HG03025 (cell line): Measurements from ENCODE around the gene PICALM.
"Not testable (repeated sequence)": the region's sequence is repeated elsewhere in the genome, so short reads cannot be mapped to it uniquely, and the experiment has no call there.

Experiments used
- ATAC-seq: cut with Tn5 transposase; IDR thresholded peaks from one replicate; pipeline ENCODE4 v1.9.1; 2021; ENCODE audit warnings: mild to moderate bottlenecking, moderate library complexity; ENCODE audit not compliant: unreplicated experiment, low FRiP score

The PICALM gene

GRCh38 chr11:86002431-86002830 lies 66.5 kb downstream of the PICALM start:
- ATAC-seq = no peak

GRCh38 chr11:85991508-85991907 lies 77.4 kb downstream of the PICALM start:
- ATAC-seq = no peak

DNA sequence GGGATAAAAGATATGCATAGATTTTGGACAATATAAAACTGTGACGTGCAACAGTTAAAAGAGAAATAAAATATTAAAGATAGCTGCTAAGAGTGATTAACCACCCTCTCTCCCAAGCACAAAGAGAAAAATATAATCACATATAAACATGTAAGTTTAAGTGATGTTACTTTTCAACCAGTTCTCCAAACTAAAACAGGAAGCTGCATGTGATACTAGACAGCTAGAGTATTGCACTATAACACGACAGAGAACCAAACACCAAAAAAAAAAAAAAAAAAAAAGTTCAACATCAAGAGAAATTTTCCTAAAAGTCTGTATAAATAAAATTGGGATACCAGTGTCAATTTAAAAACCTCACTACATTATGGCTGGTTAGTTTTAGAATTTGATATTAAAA lies 79.1 kb downstream of the PICALM start:
- no peak for ATAC-seq

DNA sequence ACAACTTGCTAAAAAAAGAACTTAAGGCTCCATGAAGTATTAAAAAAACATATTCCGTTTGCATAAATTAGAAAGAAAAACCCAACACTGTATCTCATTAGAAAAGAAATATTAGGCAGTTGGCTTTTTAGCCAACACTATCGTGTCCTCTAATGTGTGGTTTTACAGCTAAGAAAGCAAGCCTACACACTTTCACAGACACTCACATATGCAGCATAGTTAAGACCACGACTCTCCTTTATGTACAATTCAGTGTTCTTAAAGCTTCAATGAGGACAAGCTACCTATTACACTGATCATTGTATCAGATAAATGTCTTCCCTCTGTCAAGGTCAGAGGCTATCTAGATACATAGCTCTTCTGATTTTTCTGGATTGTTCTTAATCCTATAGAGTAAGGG lies 80.1 kb downstream of the PICALM start:
- no peak for ATAC-seq

DNA sequence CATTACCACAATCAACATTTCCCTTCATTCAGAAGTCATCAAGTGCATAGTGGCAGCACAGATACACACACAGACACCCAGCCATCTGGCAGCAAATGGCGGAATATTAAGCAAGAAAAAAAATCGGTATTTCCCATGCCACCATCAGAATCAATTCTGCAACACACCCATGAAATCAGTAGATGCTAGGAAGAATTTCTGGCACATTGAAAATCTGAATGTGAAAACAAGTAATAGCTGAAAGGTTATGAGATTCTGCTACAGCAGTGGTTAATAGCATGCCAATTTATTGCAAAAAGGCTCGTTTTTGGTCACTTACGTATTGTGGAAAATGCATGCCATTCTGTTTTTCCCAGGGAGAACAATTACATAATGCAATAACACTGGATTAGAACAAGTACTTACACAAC lies 91.1 kb downstream of the PICALM start:
- no peak for ATAC-seq

DNA sequence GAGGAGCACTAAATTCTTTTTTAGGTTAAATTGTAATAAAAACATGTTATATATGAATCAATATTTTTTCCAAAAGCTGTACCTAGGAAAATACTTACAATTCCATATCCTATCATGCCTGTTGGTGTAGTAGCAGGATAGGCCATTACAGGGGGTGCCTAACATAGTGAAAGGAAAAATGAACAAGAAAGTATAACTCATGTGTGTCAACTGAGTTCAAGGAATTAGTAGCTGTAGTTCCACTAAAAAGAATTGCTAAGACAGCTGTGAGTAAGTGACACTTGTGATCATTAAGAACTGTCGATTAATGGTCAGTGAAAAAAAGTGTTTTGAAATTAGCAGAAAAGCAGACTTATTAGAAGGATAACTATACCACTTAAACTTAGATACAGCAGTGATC lies 92.4 kb downstream of the PICALM start:
- ATAC-seq = no peak

- ATAC-seq = no peak
Measured at GRCh38 chr11:85974122-85974521, 94.8 kb downstream of the PICALM start.

- no peak for ATAC-seq
Measured at GRCh38 chr11:85970593-85970992, 98.3 kb downstream of the PICALM start.

GRCh38 chr11:85967457-85967856 lies 101.4 kb downstream of the PICALM start:
- no peak for ATAC-seq

DNA sequence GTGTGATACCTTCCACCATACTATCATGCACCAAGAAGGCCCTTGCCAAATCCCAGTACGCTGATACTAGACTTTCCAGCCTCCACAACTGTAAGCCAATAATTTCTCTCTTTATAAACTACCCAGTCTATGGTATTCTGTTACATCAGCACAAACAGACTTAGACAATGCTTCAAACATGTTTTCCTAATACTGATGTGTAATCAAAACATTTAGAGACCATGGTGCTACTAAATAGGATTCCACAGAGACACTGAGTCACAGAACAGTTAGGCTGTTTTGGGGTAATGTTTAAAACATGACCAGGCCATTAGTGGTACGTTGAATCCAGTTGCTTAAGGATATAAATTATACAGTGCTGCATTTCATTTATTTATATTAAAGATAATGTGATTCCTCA lies 103.7 kb downstream of the PICALM start:
- no peak for ATAC-seq

- no peak for ATAC-seq
Measured at GRCh38 chr11:85961930-85962363, 106.9 kb downstream of the PICALM start.

DNA sequence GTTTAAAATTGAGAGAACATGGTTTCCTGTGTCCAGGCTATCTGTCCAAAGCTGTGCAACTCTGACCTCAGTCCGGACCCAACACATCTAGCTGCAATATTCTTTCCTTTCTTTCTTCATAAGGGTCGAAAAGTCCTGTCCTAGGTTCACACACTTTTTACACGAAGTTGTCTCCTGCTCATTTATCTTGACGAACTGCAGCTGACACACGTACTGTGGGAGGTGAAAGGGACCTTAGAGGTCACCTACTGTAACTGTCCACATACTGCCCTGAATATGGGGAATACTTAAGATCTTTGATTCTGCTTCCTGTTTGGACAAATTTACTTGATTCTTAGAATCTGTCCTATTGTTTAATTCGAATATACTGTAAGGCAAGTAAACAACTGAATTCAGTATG lies 107.8 kb downstream of the PICALM start:
- ATAC-seq = no peak

DNA sequence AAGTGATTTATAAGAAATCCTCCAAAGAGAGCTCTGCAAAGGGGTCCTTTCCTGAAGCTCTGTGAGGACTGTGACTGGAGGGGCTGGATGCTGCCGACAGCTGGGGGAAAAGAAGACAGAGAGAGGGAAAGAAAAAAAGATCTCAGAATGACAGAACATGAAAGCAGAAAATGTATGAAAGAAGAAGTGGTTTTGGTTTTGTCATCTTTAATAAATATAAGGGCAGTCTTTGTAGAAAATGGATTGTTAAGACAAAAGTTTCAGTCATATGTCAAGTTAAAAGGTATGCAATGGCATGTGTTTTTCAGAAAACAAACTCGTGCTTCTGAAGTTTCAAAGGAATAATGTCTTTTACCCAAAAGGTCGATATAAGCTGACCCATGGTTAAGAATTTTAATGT lies 108.2 kb downstream of the PICALM start:
- ATAC-seq = no peak

GRCh38 chr11:85955531-85955930 lies 113.4 kb downstream of the PICALM start:
- ATAC-seq = no peak

DNA sequence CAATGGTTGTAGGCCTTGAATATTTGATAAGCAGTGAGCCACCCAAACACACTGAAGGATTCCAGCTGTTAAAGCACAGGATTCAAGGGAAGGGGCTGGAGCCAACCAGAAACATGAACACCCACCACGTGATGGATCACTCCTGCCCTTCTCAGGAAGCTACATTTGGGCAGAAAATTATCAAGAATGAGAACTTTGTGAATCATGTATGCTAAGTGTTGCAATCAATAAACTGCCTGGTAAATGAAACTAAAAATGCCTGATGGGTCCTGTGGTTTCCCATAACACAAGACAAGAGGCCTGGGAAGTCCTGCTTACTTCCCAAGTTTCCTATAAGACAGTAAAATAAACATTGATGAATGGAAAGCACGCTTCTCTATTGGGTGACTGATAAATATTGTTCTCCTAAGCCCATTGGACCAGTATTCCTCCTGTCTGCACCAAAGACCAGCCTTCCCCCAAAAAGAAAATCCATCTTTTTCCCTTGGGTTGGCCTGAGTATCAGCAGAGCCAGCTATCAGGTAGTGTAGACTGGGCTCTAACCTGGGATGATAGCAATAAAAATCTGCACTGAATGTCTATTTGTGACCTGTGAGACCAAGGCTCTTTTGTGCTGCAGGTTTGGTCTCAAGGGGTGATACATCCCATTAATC lies 115.3 kb downstream of the PICALM start:
- no peak for ATAC-seq

DNA sequence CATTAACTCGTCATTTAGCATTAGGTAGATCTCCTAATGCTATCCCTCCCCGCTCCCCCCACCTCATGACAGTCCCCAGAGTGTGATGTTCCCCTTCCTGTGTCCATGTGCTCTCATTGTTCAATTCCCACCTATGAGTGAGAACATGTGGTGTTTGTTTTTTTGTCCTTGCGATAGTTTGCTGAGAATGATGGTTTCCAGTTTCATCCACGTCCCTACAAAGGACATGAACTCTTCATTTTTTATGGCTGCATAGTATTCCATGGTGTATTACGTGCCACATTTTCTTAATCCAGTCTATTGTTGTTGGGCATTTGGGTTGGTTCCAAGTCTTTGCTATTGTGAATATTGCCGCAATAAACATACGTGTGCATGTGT lies 116.8 kb downstream of the PICALM start:
- ATAC-seq = not testable (repeated sequence)

DNA sequence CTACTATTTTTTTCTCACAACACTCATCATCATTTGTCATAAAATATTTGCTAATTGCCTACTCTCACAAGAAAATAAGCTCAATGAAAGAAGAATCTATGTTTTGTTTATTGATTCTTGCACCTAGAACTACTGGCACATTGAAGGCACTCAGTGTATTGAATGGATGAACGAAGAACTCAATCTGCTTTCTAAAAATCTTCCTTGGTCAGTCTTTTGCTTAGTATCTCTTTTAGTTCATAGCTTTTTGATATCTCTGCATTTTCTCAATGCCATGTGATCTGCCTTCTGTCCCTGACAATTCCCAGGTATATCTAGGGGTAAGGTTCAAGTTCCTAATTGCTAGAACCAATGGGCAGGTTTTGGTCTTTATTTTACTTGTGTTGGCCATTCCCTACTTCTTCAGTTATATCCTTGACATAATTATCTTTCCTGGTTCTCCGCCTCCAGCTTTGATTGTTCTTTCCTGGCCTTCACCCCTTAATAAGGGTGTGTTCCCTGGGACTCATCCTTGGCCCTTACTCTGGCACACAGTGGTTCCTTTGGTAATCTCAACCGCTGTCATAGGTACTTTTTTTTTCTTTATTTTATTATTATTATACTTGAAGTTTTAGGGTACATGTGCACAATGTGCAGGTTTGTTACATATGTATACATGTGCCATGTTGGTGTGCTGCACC lies 117.3 kb downstream of the PICALM start:
- no peak for ATAC-seq

DNA sequence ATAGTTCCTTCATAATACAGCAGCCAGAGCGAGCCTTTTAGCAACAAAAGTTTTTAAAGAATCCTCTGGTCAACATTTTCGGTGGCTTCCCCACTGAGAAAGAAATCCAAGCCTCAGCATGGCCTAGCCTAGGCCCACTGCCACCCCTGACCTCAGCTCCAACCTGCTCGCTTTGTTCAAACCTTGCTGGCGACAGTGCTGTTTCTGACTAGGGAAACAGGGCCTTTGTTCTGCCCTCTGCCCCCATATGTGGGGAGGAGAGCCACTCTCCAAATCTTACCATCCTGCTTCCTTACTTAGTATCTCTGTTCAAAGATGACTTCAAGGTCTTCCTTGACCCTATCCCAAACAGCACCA lies 117.9 kb downstream of the PICALM start:
- ATAC-seq = no peak

DNA sequence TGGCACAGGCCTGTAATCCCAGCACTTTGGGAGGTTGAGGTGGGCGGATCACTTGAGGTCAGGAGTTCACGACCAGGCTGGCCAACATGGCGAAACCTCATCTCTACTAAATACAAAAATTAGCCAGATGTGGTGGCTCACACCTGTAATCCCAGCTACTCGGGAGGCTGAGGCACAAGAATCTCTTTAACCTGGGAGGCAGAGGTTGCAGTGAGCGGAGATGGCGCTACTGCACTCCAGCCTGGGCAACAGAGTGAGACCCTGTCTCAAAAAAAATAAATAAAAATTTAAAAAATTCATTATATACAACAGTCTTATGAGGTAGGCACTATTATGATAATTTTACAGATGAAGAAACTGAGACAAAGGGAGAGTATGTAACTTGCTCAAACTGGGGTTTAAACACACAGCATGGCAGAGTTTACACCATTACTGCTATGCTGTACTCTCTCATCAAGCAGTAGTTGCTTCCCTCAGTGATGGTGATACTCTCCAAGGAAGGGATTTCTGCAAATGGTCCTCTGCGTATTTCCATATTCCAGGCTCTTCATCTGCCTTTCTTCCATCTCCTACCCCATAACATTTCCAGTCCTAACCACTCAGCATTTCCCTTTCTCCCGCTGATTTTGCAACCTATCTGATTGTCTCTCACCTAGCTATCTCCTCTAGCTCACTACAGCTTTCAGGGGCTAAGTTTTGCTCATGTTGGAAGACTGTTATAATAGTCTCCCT lies 118.4 kb downstream of the PICALM start:
- ATAC-seq = no peak

DNA sequence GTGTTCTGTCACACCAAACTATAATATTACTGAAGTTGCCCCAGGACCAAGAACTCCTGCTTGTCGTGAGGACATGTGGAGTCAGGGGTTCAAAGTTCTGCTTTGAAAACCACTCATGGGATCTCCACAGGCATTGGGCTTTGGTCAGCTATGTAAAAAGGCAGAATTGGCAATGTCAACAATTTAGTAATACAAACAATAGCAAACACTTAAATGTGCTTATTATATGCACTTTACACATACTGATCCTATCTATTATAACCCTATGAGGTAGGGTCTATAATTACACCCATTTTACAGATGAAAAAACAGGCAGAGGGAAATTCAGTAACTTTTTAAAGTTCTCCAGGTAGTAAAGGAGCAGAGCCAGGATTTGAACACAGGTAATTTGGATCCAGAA lies 119.1 kb downstream of the PICALM start:
- ATAC-seq = no peak

- ATAC-seq = no peak
Measured at GRCh38 chr11:85948884-85949283, 120.0 kb downstream of the PICALM start.
